H9 (cell line): ENCODE results near the gene HLA-DMA. TPM values are rescaled to one million over a fixed set of nuclear protein-coding genes. Genes with fewer than 3 reads are reported as not detected.

ENCODE experiments used
- DNase-seq: peaks from one replicate; pipeline ENCODE4 v3.0.0-alpha.2; 2017
- H2AFZ ChIP-seq: one replicate; pipeline ENCODE4 v1.6.1; 2013; ENCODE audit warnings: mild to moderate bottlenecking, low read length, control low read depth, moderate library complexity
- H2AK5ac ChIP-seq: 2 replicates; pipeline ENCODE4 v1.6.1; 2013; ENCODE audit warnings: low read length, control low read depth, mixed read lengths; ENCODE audit not compliant: insufficient read length
- H2BK120ac ChIP-seq: one replicate; pipeline ENCODE4 v1.6.1; 2013; ENCODE audit warnings: low read depth, mild to moderate bottlenecking, low read length, control low read depth, inconsistent platforms; ENCODE audit not compliant: poor library complexity, severe bottlenecking
- H2BK12ac ChIP-seq: 2 replicates; pipeline ENCODE4 v1.6.1; 2013; ENCODE audit warnings: low read length, control low read depth, mixed read lengths, low read depth; ENCODE audit not compliant: insufficient read length
- H2BK15ac ChIP-seq: 2 replicates; pipeline ENCODE4 v1.6.1; 2013; ENCODE audit warnings: low read depth, low read length, control low read depth
- H2BK20ac ChIP-seq: one replicate; pipeline ENCODE4 v1.6.1; 2013; ENCODE audit warnings: low read depth, mild to moderate bottlenecking, low read length, control low read depth, inconsistent platforms; ENCODE audit not compliant: poor library complexity, severe bottlenecking
- H2BK5ac ChIP-seq: 2 replicates; pipeline ENCODE4 v1.6.1; 2013; ENCODE audit warnings: low read length, control low read depth, mixed read lengths; ENCODE audit not compliant: insufficient read length
- H3K14ac ChIP-seq: 2 replicates; pipeline ENCODE4 v1.6.1; 2013; ENCODE audit warnings: low read length, control low read depth; ENCODE audit not compliant: insufficient read depth
- H3K18ac ChIP-seq: 2 replicates; pipeline ENCODE4 v1.6.1; 2013; ENCODE audit warnings: low read depth, mild to moderate bottlenecking, mixed read lengths, low read length, control low read depth; ENCODE audit not compliant: insufficient read length
- H3K23ac ChIP-seq: 2 replicates; pipeline ENCODE4 v1.6.1; 2013; ENCODE audit warnings: low read length, control low read depth, mixed read lengths, low read depth; ENCODE audit not compliant: insufficient read length
- H3K23me2 ChIP-seq: 2 replicates; pipeline ENCODE4 v1.6.1; 2013; ENCODE audit warnings: low read depth, mild to moderate bottlenecking, mixed read lengths, low read length, control low read depth; ENCODE audit not compliant: insufficient read length, poor library complexity, severe bottlenecking
- H3K27ac ChIP-seq: 2 replicates; pipeline ENCODE4 v1.5.1; 2013; ENCODE audit warnings: low read length, control low read depth, mixed read lengths, low read depth; ENCODE audit not compliant: insufficient read length
- H3K27me3 ChIP-seq: 2 replicates; pipeline ENCODE4 v1.6.1; 2013; ENCODE audit warnings: low read length, control low read depth, inconsistent platforms; ENCODE audit not compliant: insufficient read depth
- H3K4ac ChIP-seq: 2 replicates; pipeline ENCODE4 v1.6.1; 2013; ENCODE audit warnings: low read depth, mild to moderate bottlenecking, control low read depth, inconsistent platforms, low read length, moderate library complexity
- H3K4me1 ChIP-seq: 2 replicates; pipeline ENCODE4 v1.6.1; 2013; ENCODE audit warnings: low read length, control low read depth, inconsistent platforms; ENCODE audit not compliant: insufficient read depth
- H3K4me2 ChIP-seq: 2 replicates; pipeline ENCODE4 v1.6.1; 2013; ENCODE audit warnings: low read length, control low read depth, mixed read lengths; ENCODE audit not compliant: insufficient read length, insufficient read depth
- H3K56ac ChIP-seq: 2 replicates; pipeline ENCODE4 v1.6.1; 2013; ENCODE audit warnings: low read depth, mild to moderate bottlenecking, mixed read lengths, low read length, control low read depth; ENCODE audit not compliant: insufficient read length
- H3K79me1 ChIP-seq: 2 replicates; pipeline ENCODE4 v1.6.1; 2013; ENCODE audit warnings: low read depth, mild to moderate bottlenecking, moderate library complexity, low read length, control low read depth, inconsistent platforms; ENCODE audit not compliant: insufficient read depth, poor library complexity, severe bottlenecking
- H3K79me2 ChIP-seq: 2 replicates; pipeline ENCODE4 v1.6.1; 2013; ENCODE audit warnings: low read length, control low read depth, inconsistent platforms; ENCODE audit not compliant: insufficient read depth
- H3K9ac ChIP-seq: 2 replicates; pipeline ENCODE4 v1.6.1; 2013; ENCODE audit warnings: low read length, control low read depth, mixed read lengths; ENCODE audit not compliant: insufficient read length; ENCODE audit errors: extremely low read depth
- H3K9me3 ChIP-seq: one replicate; pipeline ENCODE4 v1.6.1; 2013; ENCODE audit warnings: low read depth, low read length, inconsistent platforms; ENCODE audit not compliant: control insufficient read depth
- H3T11ph ChIP-seq: one replicate; pipeline ENCODE4 v1.6.1; 2013; ENCODE audit warnings: mild to moderate bottlenecking, low read length, control low read depth, inconsistent platforms
- H4K20me1 ChIP-seq: one replicate; pipeline ENCODE4 v1.6.1; 2013; ENCODE audit not compliant: control insufficient read depth, insufficient read length, insufficient read depth
- H4K5ac ChIP-seq: 2 replicates; pipeline ENCODE4 v1.6.1; 2013; ENCODE audit warnings: low read depth, mild to moderate bottlenecking, mixed read lengths, low read length, control low read depth; ENCODE audit not compliant: insufficient read length
- H4K8ac ChIP-seq: replicated peaks from 2 replicates; pipeline ENCODE4 v1.6.1; 2013; ENCODE audit warnings: low read length, control low read depth, mixed read lengths, low read depth; ENCODE audit not compliant: insufficient read length
- H4K91ac ChIP-seq: 2 replicates; pipeline ENCODE4 v1.6.1; 2013; ENCODE audit warnings: low read depth, mild to moderate bottlenecking, moderate library complexity, mixed read lengths, low read length, control low read depth; ENCODE audit not compliant: insufficient read length
- H3K27ac Mint-ChIP-seq, 3 experiments: 2 replicates in 2 of 3; 3 replicates in 1 of 3; pipeline ENCODE4 v1.8.0; 2020 to 2021; ENCODE audit warnings: mixed read lengths in 3 of 3, mild to moderate bottlenecking in 1 of 3, moderate library complexity in 1 of 3
- H3K27me3 Mint-ChIP-seq: 2 replicates; pipeline ENCODE4 v1.8.0; 2021; ENCODE audit warnings: low read depth, mild to moderate bottlenecking, moderate library complexity, mixed read lengths
- H3K36me3 Mint-ChIP-seq, 3 experiments: 2 replicates in 2 of 3; 3 replicates in 1 of 3; pipeline ENCODE4 v1.8.0; 2020 to 2021; ENCODE audit warnings: low read depth in 3 of 3, mixed read lengths in 3 of 3; ENCODE audit not compliant: insufficient read depth in 1 of 3
- H3K4me1 Mint-ChIP-seq, 2 experiments: 2 replicates each; pipeline ENCODE4 v1.8.0; 2020; ENCODE audit warnings: mixed read lengths in 2 of 2
- H3K4me3 Mint-ChIP-seq, 2 experiments: 2 replicates in 1 of 2; 3 replicates in 1 of 2; pipeline ENCODE4 v1.8.0; 2020 to 2021; ENCODE audit warnings: mild to moderate bottlenecking in 2 of 2, mixed read lengths in 2 of 2, moderate library complexity in 1 of 2
- H3K9me3 Mint-ChIP-seq, 2 experiments: 2 replicates in 1 of 2; 3 replicates in 1 of 2; pipeline ENCODE4 v1.8.0; 2020; ENCODE audit warnings: mild to moderate bottlenecking in 2 of 2, mixed read lengths in 2 of 2, moderate library complexity in 1 of 2
- CTCF ChIP-seq: fragments of 200-600 bp; sonication (generic); conservative IDR thresholded peaks from 3 replicates; pipeline ENCODE4 v1.8.0; 2021; ENCODE audit warnings: antibody characterized with exemption, mild to moderate bottlenecking
- WGBS: extraction: QIAGEN DNeasy Blood & Tissue Kit; methylation state at CpG from one replicate; pipeline ENCODE4 v1.1.7; 2013; ENCODE audit warnings: missing lambda C conversion rate, low lambda C conversion rate, mixed read lengths; ENCODE audit not compliant: insufficient read length; ENCODE audit errors: extremely low coverage; 5-methylcytosine and 5-hydroxymethylcytosine counted together
- total RNA-seq: library from RNA; stranded (reverse); gene quantifications from 2 replicates; pipeline ENCODE4 v1.2.1, GENCODE V29; 2021

The HLA-DMA gene
- total RNA-seq, 1 experiment from 2014 or later, result 7.5 TPM

GRCh38 chr6:32974016-32974333 lies 21.1 kb upstream of the HLA-DMA start:
- Histone ChIP-seq H4K5ac (no peak overlapping the region), H4K8ac (no peak overlapping the region), H3K4ac (no peak overlapping the region), H2BK12ac (no peak overlapping the region), H2AFZ (no peak overlapping the region), H3K9me3 (no peaks in the 10 kb centered on the region), H3T11ph (no peak overlapping the region), H3K4me1 (no peaks in the 10 kb centered on the region), H3K23ac (no peak overlapping the region), H3K23me2 (peaks cover 23% of the 10 kb centered on the region), H4K91ac (no peak overlapping the region), H3K4me2 (peak overlapping the region; percentile 87), H4K20me1 (no peaks in the 10 kb centered on the region), H3K79me2 (peaks cover 42% of the 10 kb centered on the region), H2AK5ac (no peak overlapping the region), H3K18ac (no peak overlapping the region), H3K79me1 (peaks cover 20% of the 10 kb centered on the region), H3K27me3 (no peaks in the 10 kb centered on the region), H3K9ac (peak overlapping the region; percentile 97), H3K56ac (no peak overlapping the region), H3K14ac (no peak overlapping the region), H3K27ac (no peak overlapping the region), H2BK20ac (no peak overlapping the region), H2BK5ac (no peak overlapping the region), H2BK120ac (no peak overlapping the region), H2BK15ac (no peak overlapping the region)
- Mint-ChIP-seq H3K4me3 (peak overlapping the region; percentile 96), H3K4me1 (peaks cover 23 to 45% of the 10 kb centered on the region in 2 experiments), H3K9me3 (peaks cover 7 to 11% of the 10 kb centered on the region in 2 experiments), H3K36me3 (peaks cover 85 to 91% (median 86%) of the 10 kb centered on the region in 3 experiments), H3K27ac (peak overlapping the region in 2 of 3 experiments; percentile 73 to 94; a peak in 4 of 7 replicates), H3K27me3 (peaks cover 4% of the 10 kb centered on the region; the same call in 1 of the 2 replicates)
- WGBS, result no CpG with 5 or more reads among the region's 4 CpGs
- no peak for DNase-seq
- TF ChIP-seq CTCF, result no peak
